NB4 (cell line): Measurements from ENCODE around the gene DBP.

Experiments
- MYC ChIP-seq: IDR thresholded peaks from 2 replicates; pipeline ENCODE4 v1.6.1; 2011; ENCODE audit warnings: low read depth, low read length
- POLR2A ChIP-seq: IDR thresholded peaks from 2 replicates; pipeline ENCODE4 v1.6.1; 2011; ENCODE audit warnings: mild to moderate bottlenecking; ENCODE audit not compliant: insufficient read length; ENCODE audit errors: extremely low read depth
- TF ChIP-seq, protein P1 (sequence below): IDR thresholded peaks from one replicate; pipeline ENCODE4 v1.5.1; 2012; ENCODE audit warnings: low read depth, low read length
- TF ChIP-seq, protein P2 (sequence below): IDR thresholded peaks from 2 replicates; pipeline ENCODE4 v1.6.1; 2011; ENCODE audit warnings: low read depth, low read length

DNA sequence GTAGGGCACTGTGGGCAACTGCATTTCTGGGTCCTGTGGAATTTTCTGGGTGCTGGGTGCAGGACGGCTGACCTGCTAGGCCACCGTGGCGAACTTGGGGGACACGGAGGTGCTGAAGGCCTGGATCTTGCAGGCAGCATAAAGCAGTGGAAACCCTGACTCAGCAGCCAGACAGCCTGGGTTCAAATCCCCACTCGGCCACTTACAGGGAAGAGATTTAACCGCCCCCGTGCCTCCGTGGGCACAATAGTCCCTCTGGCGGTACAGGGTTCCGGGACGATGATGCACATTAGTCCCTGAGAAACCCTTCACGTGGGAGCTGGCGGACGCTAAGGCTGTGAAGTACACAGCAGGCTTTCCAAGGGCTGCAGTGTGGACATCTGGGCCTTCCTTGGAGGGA is 25.3 kb downstream of the DBP start:
- TF ChIP-seq POLR2A (no peak), MYC (no peak)
- TF ChIP-seq, protein P1, sequence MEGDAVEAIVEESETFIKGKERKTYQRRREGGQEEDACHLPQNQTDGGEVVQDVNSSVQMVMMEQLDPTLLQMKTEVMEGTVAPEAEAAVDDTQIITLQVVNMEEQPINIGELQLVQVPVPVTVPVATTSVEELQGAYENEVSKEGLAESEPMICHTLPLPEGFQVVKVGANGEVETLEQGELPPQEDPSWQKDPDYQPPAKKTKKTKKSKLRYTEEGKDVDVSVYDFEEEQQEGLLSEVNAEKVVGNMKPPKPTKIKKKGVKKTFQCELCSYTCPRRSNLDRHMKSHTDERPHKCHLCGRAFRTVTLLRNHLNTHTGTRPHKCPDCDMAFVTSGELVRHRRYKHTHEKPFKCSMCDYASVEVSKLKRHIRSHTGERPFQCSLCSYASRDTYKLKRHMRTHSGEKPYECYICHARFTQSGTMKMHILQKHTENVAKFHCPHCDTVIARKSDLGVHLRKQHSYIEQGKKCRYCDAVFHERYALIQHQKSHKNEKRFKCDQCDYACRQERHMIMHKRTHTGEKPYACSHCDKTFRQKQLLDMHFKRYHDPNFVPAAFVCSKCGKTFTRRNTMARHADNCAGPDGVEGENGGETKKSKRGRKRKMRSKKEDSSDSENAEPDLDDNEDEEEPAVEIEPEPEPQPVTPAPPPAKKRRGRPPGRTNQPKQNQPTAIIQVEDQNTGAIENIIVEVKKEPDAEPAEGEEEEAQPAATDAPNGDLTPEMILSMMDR = no peak
- TF ChIP-seq, protein P2, sequence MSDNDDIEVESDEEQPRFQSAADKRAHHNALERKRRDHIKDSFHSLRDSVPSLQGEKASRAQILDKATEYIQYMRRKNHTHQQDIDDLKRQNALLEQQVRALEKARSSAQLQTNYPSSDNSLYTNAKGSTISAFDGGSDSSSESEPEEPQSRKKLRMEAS = no peak
